ENCODE data around the gene TOX4. TPM values are rescaled to one million over a fixed set of nuclear protein-coding genes. Genes with fewer than 3 reads are reported as not detected.

Gene TOX4
- total and polyA plus RNA-seq, 7 experiments from 2014 or later: 70.5 to 116 (median 86.5) TPM

GRCh38 chr14:21505012-21505553 is 28.1 kb downstream of the TOX4 start:
- intact Hi-C loops (cut with micrococcal nuclease): no loop called here
- Mint-ChIP-seq H3K36me3 (peaks cover 0 to 25% (median 16%) of the 10 kb centered on the region in 5 donors), H3K9me3 (no peaks in the 10 kb centered on the region), H3K27me3 (no peaks in the 10 kb centered on the region), H3K27ac (peak overlapping the region in 6 of 9 donors; percentile 5 to 82 (median 68)), H3K4me3 (peak overlapping the region in 3 of 10 donors; percentile 10 to 67 (median 18)), H3K4me1 (peaks cover 32 to 56% (median 49%) of the 10 kb centered on the region in 7 donors)
- peak overlapping the region; percentile 30 for H3K27ac ChIP-seq (ENCODE audit: low read depth, low read length)
- ChIA-PET POLR2A (interaction anchor here (0.6 kb wide), 1 partner anchor 12 kb away, joined by 3 read pairs; no protein-coding TSS in a partner anchor), CTCF (no interaction called here)
- no peaks in the 10 kb centered on the region for H3K9me3 ChIP-seq (ENCODE audit: control insufficient read depth in 2 of 3, low read length in 3 of 3)
- DNase-seq (no peak), ATAC-seq (no peak)
- H3K4me3 ChIP-seq (ENCODE audit: low read length): no peak overlapping the region
- H3K27me3 ChIP-seq (ENCODE audit: control insufficient read depth in 2 of 2, insufficient read depth in 2 of 2, low read length in 2 of 2): no peaks in the 10 kb centered on the region
- peaks cover 8 to 35% (median 12%) of the 10 kb centered on the region in 3 experiments for H3K36me3 ChIP-seq (ENCODE audit: control insufficient read depth in 2 of 3, insufficient read depth in 3 of 3, low read length in 3 of 3)
- peaks cover 10 to 15% of the 10 kb centered on the region in 2 donors for H3K4me1 ChIP-seq (ENCODE audit: control insufficient read depth in 2 of 2, insufficient read depth in 2 of 2, low read length in 2 of 2)

- intact Hi-C loops (cut with micrococcal nuclease): no loop called here
- Histone ChIP-seq H3K9me3 (ENCODE audit: control insufficient read depth in 2 of 3, low read length in 3 of 3) (no peaks in the 10 kb centered on the region), H3K36me3 (ENCODE audit: control insufficient read depth in 2 of 3, insufficient read depth in 3 of 3, low read length in 3 of 3) (peaks cover 8 to 27% (median 12%) of the 10 kb centered on the region in 3 experiments), H3K4me1 (ENCODE audit: control insufficient read depth in 2 of 2, insufficient read depth in 2 of 2, low read length in 2 of 2) (peaks cover 16% of the 10 kb centered on the region in 2 donors), H3K4me3 (ENCODE audit: low read length) (no peak overlapping the region), H3K27me3 (ENCODE audit: control insufficient read depth in 2 of 2, insufficient read depth in 2 of 2, low read length in 2 of 2) (no peaks in the 10 kb centered on the region), H3K27ac (ENCODE audit: low read depth, low read length) (no peak overlapping the region)
- CTCF ChIA-PET: no interaction called here
- Mint-ChIP-seq H3K27ac (peak overlapping the region in 2 of 9 donors; percentile 14 to 62), H3K27me3 (no peaks in the 10 kb centered on the region), H3K4me1 (peaks cover 29 to 58% (median 52%) of the 10 kb centered on the region in 7 donors), H3K36me3 (peaks cover 0 to 22% (median 11%) of the 10 kb centered on the region in 5 donors), H3K4me3 (no peak overlapping the region), H3K9me3 (peaks cover 0 to 2% (median 0%) of the 10 kb centered on the region in 11 donors)
- ATAC-seq (no peak), DNase-seq (no peak)
- POLR2A ChIA-PET: no interaction called here
Measured at GRCh38 chr14:21506557-21506956, 29.6 kb downstream of the TOX4 start.

DNA sequence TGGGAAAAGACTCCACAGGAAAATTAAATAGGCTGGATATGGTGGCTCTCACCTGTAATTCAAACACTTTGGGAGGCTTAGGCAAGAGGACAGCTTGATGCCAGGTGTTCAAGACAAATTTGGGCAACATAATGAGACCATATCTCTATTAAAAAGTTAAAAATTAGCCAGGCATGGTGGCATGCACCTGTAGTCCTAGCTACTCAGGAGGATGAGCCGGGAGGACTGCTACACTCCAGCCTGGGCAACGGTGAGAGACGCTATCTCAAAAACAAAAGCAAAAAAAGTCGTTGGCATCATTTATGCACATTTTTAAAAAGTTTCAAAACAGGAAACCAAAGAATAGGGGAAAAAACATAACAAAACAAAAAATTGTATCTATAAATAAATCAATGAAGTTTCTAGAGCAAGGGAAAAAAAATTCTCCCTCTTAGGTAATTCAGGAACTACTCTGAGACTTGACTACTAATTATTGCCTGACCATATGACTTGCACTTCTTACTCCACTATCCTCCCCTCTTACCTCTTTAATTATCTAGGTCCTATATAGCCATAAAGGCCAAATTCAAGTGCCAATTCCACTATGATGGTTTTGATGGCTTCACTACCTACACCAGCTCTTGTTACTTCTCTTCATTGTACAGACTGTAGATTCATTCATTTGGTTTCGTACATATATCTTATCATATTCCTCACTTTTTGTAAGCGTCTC is 32.6 kb downstream of the TOX4 start:
- Mint-ChIP-seq H3K27me3 (no peaks in the 10 kb centered on the region), H3K4me3 (peak overlapping the region; percentile 92 to 100 (median 99)), H3K4me1 (peaks cover 23 to 58% (median 53%) of the 10 kb centered on the region in 7 donors), H3K36me3 (peaks cover 0 to 21% (median 10%) of the 10 kb centered on the region in 5 donors), H3K9me3 (peaks cover 0 to 3% (median 0%) of the 10 kb centered on the region in 11 donors), H3K27ac (peak overlapping the region; percentile 97 to 99 (median 98))
- peaks cover 0 to 6% (median 4%) of the 10 kb centered on the region in 3 experiments for H3K36me3 ChIP-seq (ENCODE audit: control insufficient read depth in 2 of 3, insufficient read depth in 3 of 3, low read length in 3 of 3)
- POLR2A ChIA-PET: interaction anchor here (0.7 to 3.7 kb wide), 8 partner anchors 8 to 95 kb away, joined by 3 to 40 read pairs (median 14); partner anchors contain the start of genes CHD8, RAB2B, SALL2 and TOX4
- H3K4me1 ChIP-seq (ENCODE audit: control insufficient read depth in 2 of 2, insufficient read depth in 2 of 2, low read length in 2 of 2): peaks cover 21% of the 10 kb centered on the region in 2 donors
- CTCF ChIA-PET: interaction anchor here (0.6 kb wide), 1 partner anchor 8 kb away, joined by 7 read pairs; no protein-coding TSS in a partner anchor
- ATAC-seq (no peak), DNase-seq (no peak)
- H3K4me3 ChIP-seq (ENCODE audit: low read length): peak overlapping the region; percentile 94
- peak overlapping the region; percentile 87 for H3K27ac ChIP-seq (ENCODE audit: low read depth, low read length)
- H3K27me3 ChIP-seq (ENCODE audit: control insufficient read depth in 2 of 2, insufficient read depth in 2 of 2, low read length in 2 of 2): no peaks in the 10 kb centered on the region
- intact Hi-C loops (cut with micrococcal nuclease): loop anchor here in 1 of 2 donors (2.0 kb wide), 2 partner anchors 17 to 407 kb away; partner anchors contain the start of gene SALL2
- no peaks in the 10 kb centered on the region for H3K9me3 ChIP-seq (ENCODE audit: control insufficient read depth in 2 of 3, low read length in 3 of 3)

DNA sequence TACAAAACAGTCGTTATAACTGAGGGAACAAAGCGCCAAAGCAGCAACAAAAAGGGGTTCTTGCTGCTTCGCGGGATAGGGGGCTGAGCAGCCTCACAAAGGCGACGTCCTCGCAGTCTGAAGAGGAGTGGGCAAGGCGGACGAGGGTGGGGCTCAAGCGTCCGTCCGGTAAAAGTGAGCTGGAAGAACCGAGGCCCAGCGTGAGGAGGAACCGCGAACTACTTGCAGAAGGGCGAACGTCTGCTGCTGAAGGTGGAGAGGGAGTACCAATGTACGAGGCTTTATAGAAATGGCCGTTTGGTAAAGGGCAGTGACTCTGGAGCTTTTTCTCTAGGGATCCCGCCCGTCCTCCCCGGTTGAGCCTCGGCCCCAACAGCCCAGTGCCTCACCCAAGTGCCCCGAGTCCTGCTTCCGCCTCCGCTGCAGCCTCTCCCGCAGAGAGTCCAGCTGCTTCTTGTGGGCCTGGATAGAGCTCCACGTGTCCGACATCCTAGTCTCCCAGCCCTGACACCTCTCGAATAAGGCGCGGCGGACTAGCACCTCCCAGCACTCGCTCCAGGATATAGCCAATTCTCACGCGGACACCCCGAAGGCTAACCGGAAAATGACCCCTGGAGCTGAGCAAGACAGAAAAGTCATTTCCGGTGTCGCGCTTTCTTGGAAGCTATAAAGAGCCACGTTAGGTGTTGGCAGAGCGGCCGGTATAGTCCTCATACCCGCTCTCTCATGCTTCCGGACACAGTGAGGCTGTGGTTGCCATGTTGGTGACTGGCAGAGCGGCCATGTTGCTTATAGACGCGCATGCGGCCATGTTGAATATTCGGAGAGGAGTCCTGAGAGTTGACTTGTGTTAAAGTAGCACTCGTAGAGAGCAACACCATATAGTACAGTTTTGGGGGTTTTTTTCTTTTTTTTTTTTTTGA is 34.0 kb downstream of the TOX4 start, which contains the start of gene METTL3:
METTL3 (minus strand) TSS at position 606 of the 923 bp plus-strand sequence; CDS start at position 489, 117 bp downstream.
- no peaks in the 10 kb centered on the region for H3K9me3 ChIP-seq (ENCODE audit: control insufficient read depth in 2 of 3, low read length in 3 of 3)
- Mint-ChIP-seq H3K4me3 (peak within 1 kb of the TSS; percentile 92 to 100 (median 99)), H3K27ac (peak within 1 kb of the TSS; percentile 97 to 99 (median 98)), H3K27me3 (peaks cover 0 to 1% (median 0%) of the 10 kb centered on the region in 5 donors), H3K36me3 (peaks cover 0 to 20% (median 10%) of the 10 kb centered on the region in 5 donors), H3K4me1 (peaks cover 20 to 47% (median 42%) of the 10 kb centered on the region in 7 donors), H3K9me3 (peaks cover 0 to 3% (median 0%) of the 10 kb centered on the region in 11 donors)
- POLR2A ChIA-PET: interaction anchor here (0.5 to 4.2 kb wide), 23 partner anchors 9 to 1810 kb away, joined by 3 to 42 read pairs (median 4); partner anchors contain the start of genes ACIN1, C14orf119, CHD8 and OXA1L
- peak within 1 kb of the TSS; percentile 94 for H3K4me3 ChIP-seq (ENCODE audit: low read length)
- peak; percentile 100 for ATAC-seq
- intact Hi-C loops (cut with micrococcal nuclease): loop anchor here (1.0 to 2.0 kb wide), 11 partner anchors 13 to 408 kb away; partner anchors contain the start of genes CHD8 (in 2 of the 2), HNRNPC (in 2 of the 2), SALL2 (in 2 of the 2) and SUPT16H (in 2 of the 2)
- DNase-seq: peak; percentile 78 to 95 (median 90)
- H3K4me1 ChIP-seq (ENCODE audit: control insufficient read depth in 2 of 2, insufficient read depth in 2 of 2, low read length in 2 of 2): peaks cover 15 to 21% of the 10 kb centered on the region in 2 donors
- H3K27ac ChIP-seq (ENCODE audit: low read depth, low read length): peak within 1 kb of the TSS; percentile 87
- H3K36me3 ChIP-seq (ENCODE audit: control insufficient read depth in 2 of 3, insufficient read depth in 3 of 3, low read length in 3 of 3): peaks cover 0 to 6% (median 4%) of the 10 kb centered on the region in 3 experiments
- CTCF ChIA-PET: interaction anchor here (0.7 to 2.1 kb wide), 8 partner anchors 9 to 74 kb away, joined by 3 to 18 read pairs (median 6); partner anchors contain the start of genes CHD8 and SALL2
- H3K27me3 ChIP-seq (ENCODE audit: control insufficient read depth in 2 of 2, insufficient read depth in 2 of 2, low read length in 2 of 2): no peaks in the 10 kb centered on the region

GRCh38 chr14:21514341-21514740 is 37.3 kb downstream of the TOX4 start:
- no peak for DNase-seq
- Mint-ChIP-seq H3K9me3 (peaks cover 0 to 3% (median 0%) of the 10 kb centered on the region in 11 donors), H3K4me3 (no peak overlapping the region), H3K27ac (no peak overlapping the region), H3K4me1 (peaks cover 10 to 25% (median 22%) of the 10 kb centered on the region in 7 donors), H3K27me3 (peaks cover 0 to 12% (median 0%) of the 10 kb centered on the region in 5 donors), H3K36me3 (peaks cover 0 to 7% (median 4%) of the 10 kb centered on the region in 5 donors)
- no peak overlapping the region for H3K4me3 ChIP-seq (ENCODE audit: low read length)
- peaks cover 0 to 6% (median 0%) of the 10 kb centered on the region in 3 experiments for H3K36me3 ChIP-seq (ENCODE audit: control insufficient read depth in 2 of 3, insufficient read depth in 3 of 3, low read length in 3 of 3)
- ATAC-seq: no peak
- no peak overlapping the region for H3K27ac ChIP-seq (ENCODE audit: low read depth, low read length)
- peaks cover 13 to 18% of the 10 kb centered on the region in 2 donors for H3K4me1 ChIP-seq (ENCODE audit: control insufficient read depth in 2 of 2, insufficient read depth in 2 of 2, low read length in 2 of 2)
- no peaks in the 10 kb centered on the region for H3K27me3 ChIP-seq (ENCODE audit: control insufficient read depth in 2 of 2, insufficient read depth in 2 of 2, low read length in 2 of 2)
- ChIA-PET CTCF (interaction anchor here (0.6 to 2.0 kb wide), 2 partner anchors 11 to 16 kb away, joined by 3 to 6 read pairs; no protein-coding TSS in a partner anchor), POLR2A (interaction anchor here (0.6 to 4.2 kb wide), 3 partner anchors 11 to 1087 kb away, joined by 3 to 42 read pairs (median 4); partner anchors contain the start of gene SALL2)
- intact Hi-C loops (cut with micrococcal nuclease): no loop called here
- H3K9me3 ChIP-seq (ENCODE audit: control insufficient read depth in 2 of 3, low read length in 3 of 3): no peaks in the 10 kb centered on the region

All from naive thymus-derived CD4-positive, alpha-beta T cell (primary cell).